GM19372 (cell line): ENCODE data around the gene ZNF829.

ENCODE experiments used
- ATAC-seq: cut with Tn5 transposase; IDR thresholded peaks from one replicate; pipeline ENCODE4 v1.9.1; 2021; ENCODE audit warnings: mild to moderate bottlenecking, low read depth, moderate library complexity; ENCODE audit not compliant: unreplicated experiment

The ZNF829 gene

GRCh38 chr19:36915992-36916830 is at the start of gene ZNF829, which contains the start of gene ZNF568:
Gene ZNF829, minus strand, starts transcription at chr19:36916291. Its CDS starts 1,124 bp downstream, at chr19:36915167.
Gene ZNF568, plus strand, starts transcription at chr19:36916332. Its CDS starts 6,439 bp downstream, at chr19:36922771.
- ATAC-seq: no peak

- no peak for ATAC-seq
Observed at GRCh38 chr19:36963280-36963679, 47.2 kb upstream of the ZNF829 start.

- no peak for ATAC-seq
Observed at GRCh38 chr19:36962346-36962745, 46.3 kb upstream of the ZNF829 start.

- no peak for ATAC-seq
Observed at GRCh38 chr19:36950335-36951119, 34.4 kb upstream of the ZNF829 start.

GRCh38 chr19:36939153-36939552 is 23.1 kb upstream of the ZNF829 start:
- no peak for ATAC-seq

GRCh38 chr19:36931684-36932083 is 15.6 kb upstream of the ZNF829 start:
- ATAC-seq: no peak

GRCh38 chr19:36918090-36918489 is 2.0 kb upstream of the ZNF829 start:
- ATAC-seq: no peak

- ATAC-seq: no peak
Observed at GRCh38 chr19:36916991-36917390, 900 bp upstream of the ZNF829 start.

GRCh38 chr19:36898422-36898821 is 17.7 kb downstream of the ZNF829 start:
- ATAC-seq: no peak

- ATAC-seq: no peak
Observed at GRCh38 chr19:36894849-36895383, 21.2 kb downstream of the ZNF829 start.

GRCh38 chr19:36891768-36892357 is 24.2 kb downstream of the ZNF829 start:
- no peak for ATAC-seq

- no peak for ATAC-seq
Observed at GRCh38 chr19:36876993-36877938, 38.8 kb downstream of the ZNF829 start.

GRCh38 chr19:36851898-36852297 is 64.2 kb downstream of the ZNF829 start:
- no peak for ATAC-seq

GRCh38 chr19:36850559-36851442 is 65.3 kb downstream of the ZNF829 start, which contains the start of gene ZNF345:
Gene ZNF345, plus strand, starts transcription at chr19:36850876. Its CDS starts 25,955 bp downstream, at chr19:36876831.
- ATAC-seq: peak; percentile 80

GRCh38 chr19:36849701-36850558 is 66.2 kb downstream of the ZNF829 start:
- ATAC-seq: peak; percentile 73

GRCh38 chr19:36847968-36848367 is 68.1 kb downstream of the ZNF829 start:
- ATAC-seq: no peak

- ATAC-seq: no peak
Observed at GRCh38 chr19:36838784-36839324, 77.2 kb downstream of the ZNF829 start.
